Measurements from ENCODE around the gene IPO13.

Gene IPO13

GRCh38 chr1:43901196-43901961 is 45.4 kb upstream of the IPO13 start:
- Histone ChIP-seq H3K4me1 (ENCODE audit: low read length) (no peaks in the 10 kb centered on the region), H3K9ac (ENCODE audit: low read length) (no peak overlapping the region), H3K27ac (ENCODE audit: low read length) (no peak overlapping the region), H3F3A (ENCODE audit: insufficient read depth, low read length) (no peaks in the 10 kb centered on the region), H4K20me1 (ENCODE audit: insufficient read depth, low read length) (no peaks in the 10 kb centered on the region), H3K36me3 (replicated peaks; ENCODE audit: insufficient read depth, low read length) (no peaks in the 10 kb centered on the region), H3K9me3 (replicated peaks; ENCODE audit: insufficient read depth, low read length) (no peaks in the 10 kb centered on the region), H3K4me2 (ENCODE audit: low read depth, low read length) (no peak overlapping the region), H3K9me2 (replicated peaks; ENCODE audit: insufficient read depth, low read length) (no peaks in the 10 kb centered on the region), H3K4me3 (ENCODE audit: low read length) (no peak overlapping the region), H3K27me3 (replicated peaks; ENCODE audit: insufficient read depth, low read length) (no peaks in the 10 kb centered on the region), H2AFZ (ENCODE audit: low read length) (no peak overlapping the region), H3K79me2 (ENCODE audit: low read length) (no peaks in the 10 kb centered on the region)
- no peak for TF ChIP-seq EZH2 (optimal IDR thresholded peaks at IDR 0.05; ENCODE audit: low read depth, low read length)
- TF ChIP-seq CTCF (IDR thresholded peaks at IDR 0.05; ENCODE audit: low read length), result no peak
- TF ChIP-seq EZH2phosphoT487 (IDR thresholded peaks at IDR 0.05; ENCODE audit: low read length), result no peak
- no peak for DNase-seq

GRCh38 chr1:43902058-43902831 is 44.5 kb upstream of the IPO13 start:
- Histone ChIP-seq H3K9me2 (replicated peaks; ENCODE audit: insufficient read depth, low read length) (no peaks in the 10 kb centered on the region), H3K9me3 (replicated peaks; ENCODE audit: insufficient read depth, low read length) (no peaks in the 10 kb centered on the region), H3K4me3 (ENCODE audit: low read length) (no peak overlapping the region), H3K4me1 (ENCODE audit: low read length) (no peaks in the 10 kb centered on the region), H3K27ac (ENCODE audit: low read length) (no peak overlapping the region), H3K27me3 (replicated peaks; ENCODE audit: insufficient read depth, low read length) (no peaks in the 10 kb centered on the region), H2AFZ (ENCODE audit: low read length) (no peak overlapping the region), H3K9ac (ENCODE audit: low read length) (no peak overlapping the region), H3K4me2 (ENCODE audit: low read depth, low read length) (no peak overlapping the region), H4K20me1 (ENCODE audit: insufficient read depth, low read length) (no peaks in the 10 kb centered on the region), H3F3A (ENCODE audit: insufficient read depth, low read length) (no peaks in the 10 kb centered on the region), H3K36me3 (replicated peaks; ENCODE audit: insufficient read depth, low read length) (no peaks in the 10 kb centered on the region), H3K79me2 (ENCODE audit: low read length) (no peaks in the 10 kb centered on the region)
- TF ChIP-seq EZH2phosphoT487 (IDR thresholded peaks at IDR 0.05; ENCODE audit: low read length), result no peak
- no peak for TF ChIP-seq CTCF (IDR thresholded peaks at IDR 0.05; ENCODE audit: low read length)
- TF ChIP-seq EZH2 (optimal IDR thresholded peaks at IDR 0.05; ENCODE audit: low read depth, low read length), result no peak
- no peak for DNase-seq

GRCh38 chr1:43904660-43905551 is 41.8 kb upstream of the IPO13 start:
- Histone ChIP-seq H3K4me1 (ENCODE audit: low read length) (no peaks in the 10 kb centered on the region), H3K9me2 (replicated peaks; ENCODE audit: insufficient read depth, low read length) (no peaks in the 10 kb centered on the region), H3F3A (ENCODE audit: insufficient read depth, low read length) (no peaks in the 10 kb centered on the region), H3K4me3 (ENCODE audit: low read length) (no peak overlapping the region), H3K9me3 (replicated peaks; ENCODE audit: insufficient read depth, low read length) (no peaks in the 10 kb centered on the region), H3K9ac (ENCODE audit: low read length) (no peak overlapping the region), H3K4me2 (ENCODE audit: low read depth, low read length) (no peak overlapping the region), H3K79me2 (ENCODE audit: low read length) (no peaks in the 10 kb centered on the region), H3K36me3 (replicated peaks; ENCODE audit: insufficient read depth, low read length) (no peaks in the 10 kb centered on the region), H2AFZ (ENCODE audit: low read length) (no peak overlapping the region), H4K20me1 (ENCODE audit: insufficient read depth, low read length) (no peaks in the 10 kb centered on the region), H3K27ac (ENCODE audit: low read length) (no peak overlapping the region), H3K27me3 (replicated peaks; ENCODE audit: insufficient read depth, low read length) (no peaks in the 10 kb centered on the region)
- TF ChIP-seq EZH2 (optimal IDR thresholded peaks at IDR 0.05; ENCODE audit: low read depth, low read length) (no peak), CTCF (IDR thresholded peaks at IDR 0.05; ENCODE audit: low read length) (no peak), EZH2phosphoT487 (IDR thresholded peaks at IDR 0.05; ENCODE audit: low read length) (no peak)
- no peak for DNase-seq

All from MM.1S (cell line).